ENCODE results near the gene UBE2J2. TPM values are rescaled to one million over a fixed set of nuclear protein-coding genes. Genes with fewer than 3 reads are reported as not detected.

The UBE2J2 gene
- total RNA-seq, 2 donors from 2014 or later, result 43.1 to 83.3 TPM

- intact Hi-C loops (cut with DNase I), result no loop called here
- H3K27me3 ChIP-seq, result peaks cover 32% of the 10 kb centered on the region
- DNase-seq, result no peak
- H3K36me3 ChIP-seq, result no peaks in the 10 kb centered on the region
- no peak overlapping the region for H3K27ac ChIP-seq
- H3K9ac ChIP-seq (ENCODE audit: low read depth in 2 of 2, low read length in 2 of 2), result no peak overlapping the region
- H3K9me3 ChIP-seq, result no peaks in the 10 kb centered on the region
- no peak for TF ChIP-seq CTCF (IDR thresholded peaks at IDR 0.05)
- no peak overlapping the region for H3K4me3 ChIP-seq
- H3K4me1 ChIP-seq, result peaks cover 8% of the 10 kb centered on the region
These were observed 33.3 kb downstream of the UBE2J2 start for GRCh38 chr1:1240348-1240732.

GRCh38 chr1:1239614-1240347, 33.9 kb downstream of the UBE2J2 start:
- Histone ChIP-seq H3K36me3 (no peaks in the 10 kb centered on the region), H3K9me3 (no peaks in the 10 kb centered on the region), H3K27ac (no peak overlapping the region), H3K4me1 (peaks cover 8% of the 10 kb centered on the region), H3K4me3 (no peak overlapping the region), H3K27me3 (peaks cover 31% of the 10 kb centered on the region), H3K9ac (ENCODE audit: low read depth in 2 of 2, low read length in 2 of 2) (no peak overlapping the region)
- intact Hi-C loops (cut with DNase I), result no loop called here
- no peak for TF ChIP-seq CTCF (IDR thresholded peaks at IDR 0.05)
- DNase-seq, result no peak

GRCh38 chr1:1239227-1239613, 34.4 kb downstream of the UBE2J2 start:
- no peak for DNase-seq
- Histone ChIP-seq H3K4me1 (peaks cover 8% of the 10 kb centered on the region), H3K4me3 (no peak overlapping the region), H3K9me3 (no peaks in the 10 kb centered on the region), H3K9ac (ENCODE audit: low read depth in 2 of 2, low read length in 2 of 2) (no peak overlapping the region), H3K36me3 (no peaks in the 10 kb centered on the region), H3K27ac (no peak overlapping the region), H3K27me3 (peaks cover 31% of the 10 kb centered on the region)
- intact Hi-C loops (cut with DNase I), result no loop called here
- no peak for TF ChIP-seq CTCF (IDR thresholded peaks at IDR 0.05)

- H3K4me3 ChIP-seq, result no peak overlapping the region
- H3K36me3 ChIP-seq, result no peaks in the 10 kb centered on the region
- no peaks in the 10 kb centered on the region for H3K9me3 ChIP-seq
- peaks cover 8% of the 10 kb centered on the region for H3K4me1 ChIP-seq
- no peak overlapping the region for H3K27ac ChIP-seq
- no peak for TF ChIP-seq CTCF (IDR thresholded peaks at IDR 0.05)
- intact Hi-C loops (cut with DNase I), result no loop called here
- DNase-seq, result no peak
- H3K27me3 ChIP-seq, result peaks cover 31% of the 10 kb centered on the region
- H3K9ac ChIP-seq (ENCODE audit: low read depth in 2 of 2, low read length in 2 of 2), result no peak overlapping the region
These were observed 34.9 kb downstream of the UBE2J2 start for GRCh38 chr1:1238702-1239178.

- Histone ChIP-seq H3K9ac (ENCODE audit: low read depth in 2 of 2, low read length in 2 of 2) (no peak overlapping the region), H3K9me3 (no peaks in the 10 kb centered on the region), H3K27ac (no peak overlapping the region), H3K27me3 (peaks cover 31% of the 10 kb centered on the region), H3K36me3 (no peaks in the 10 kb centered on the region), H3K4me3 (no peak overlapping the region), H3K4me1 (peaks cover 8% of the 10 kb centered on the region)
- no peak for DNase-seq
- TF ChIP-seq CTCF (IDR thresholded peaks at IDR 0.05), result no peak
- intact Hi-C loops (cut with DNase I), result no loop called here
These were observed 35.6 kb downstream of the UBE2J2 start for GRCh38 chr1:1237874-1238701.

Data from colonic mucosa (tissue), 4 donors.